ENCODE data around the gene USO1.
"Not testable (repeated sequence)": the region's sequence is repeated elsewhere in the genome, so short reads cannot be mapped to it uniquely, and the experiment has no call there.

The USO1 gene

DNA sequence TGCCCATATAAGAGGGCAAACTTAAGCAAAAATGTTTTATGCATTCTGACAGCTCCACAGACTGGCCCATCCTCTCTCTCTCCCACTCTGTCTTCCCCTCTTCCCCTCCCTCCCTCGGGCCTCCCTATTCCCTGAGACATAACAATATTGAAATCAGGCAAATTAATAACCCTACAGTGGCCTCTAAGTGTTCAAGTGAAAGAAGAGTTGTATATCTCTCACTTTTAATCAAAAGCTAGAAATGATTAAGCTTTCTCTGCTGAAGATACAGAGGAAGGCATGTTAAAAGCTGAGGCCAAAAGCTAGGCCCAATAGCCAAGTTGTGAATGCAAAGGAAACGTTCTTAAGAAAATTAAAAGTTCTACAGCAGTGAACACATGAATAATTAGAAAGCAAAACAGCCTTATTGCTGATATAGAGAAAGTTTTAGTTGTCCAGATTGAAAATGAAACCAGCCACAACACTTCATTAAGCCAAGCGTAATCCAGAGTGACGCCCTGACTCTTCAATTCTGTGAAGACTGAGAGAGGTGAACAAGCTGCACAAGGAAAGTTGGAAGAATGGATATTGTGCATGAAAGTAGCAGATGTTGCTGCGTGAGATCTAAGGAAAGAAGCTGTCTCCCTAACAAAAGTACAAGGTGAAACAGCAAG lies 54.9 kb downstream of the USO1 start:
- DNase-seq, result no peak

- DNase-seq, result no peak
Measured at GRCh38 chr4:75781305-75781704, 56.9 kb downstream of the USO1 start.

DNA sequence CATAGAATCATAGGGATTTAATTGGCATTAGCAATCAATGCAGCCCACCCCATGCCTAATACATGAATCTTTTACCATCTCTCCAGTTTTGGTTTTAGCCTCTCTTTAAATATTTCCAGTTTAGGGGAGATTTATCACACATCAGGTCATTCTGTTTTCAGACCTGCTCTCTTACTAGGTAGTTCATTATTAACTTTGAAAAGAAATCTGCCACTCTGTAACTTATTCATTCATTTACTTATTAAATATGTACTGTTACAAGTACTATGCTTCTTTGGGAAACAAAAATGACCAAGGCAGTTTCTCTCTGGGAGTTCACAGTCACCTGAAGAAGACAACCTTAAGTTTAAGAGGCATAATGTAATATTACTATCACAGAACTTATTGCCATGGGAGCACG lies 62.1 kb downstream of the USO1 start:
- no peak for DNase-seq

GRCh38 chr4:75786938-75787337 lies 62.6 kb downstream of the USO1 start:
- DNase-seq, result no peak

GRCh38 chr4:75790024-75790423 lies 65.6 kb downstream of the USO1 start:
- no peak for DNase-seq

GRCh38 chr4:75800972-75801371 lies 76.6 kb downstream of the USO1 start:
- no peak for DNase-seq

DNA sequence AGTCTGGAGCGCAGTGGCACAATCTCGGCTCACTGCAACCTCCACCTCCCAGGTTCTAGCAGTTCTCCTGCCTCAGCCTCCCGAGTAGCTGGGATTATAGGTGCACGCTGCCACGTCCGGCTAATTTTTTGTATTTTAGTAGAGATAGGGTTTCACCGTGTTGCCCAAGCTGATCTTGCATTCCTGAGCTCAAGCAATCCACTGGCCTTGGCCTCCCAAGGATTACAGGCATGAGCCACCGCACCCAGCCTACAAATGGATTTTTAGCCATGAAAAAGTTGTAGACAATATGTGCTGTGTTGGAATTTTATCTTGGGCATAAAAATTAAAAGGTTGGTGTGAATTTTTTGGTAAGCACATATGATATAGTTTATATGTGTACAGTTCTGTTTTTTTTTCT lies 81.7 kb downstream of the USO1 start:
- DNase-seq, result not testable (repeated sequence)

- DNase-seq, result no peak
Measured at GRCh38 chr4:75817901-75818300, 93.5 kb downstream of the USO1 start.

- DNase-seq, result no peak
Measured at GRCh38 chr4:75819121-75819520, 94.7 kb downstream of the USO1 start.

DNA sequence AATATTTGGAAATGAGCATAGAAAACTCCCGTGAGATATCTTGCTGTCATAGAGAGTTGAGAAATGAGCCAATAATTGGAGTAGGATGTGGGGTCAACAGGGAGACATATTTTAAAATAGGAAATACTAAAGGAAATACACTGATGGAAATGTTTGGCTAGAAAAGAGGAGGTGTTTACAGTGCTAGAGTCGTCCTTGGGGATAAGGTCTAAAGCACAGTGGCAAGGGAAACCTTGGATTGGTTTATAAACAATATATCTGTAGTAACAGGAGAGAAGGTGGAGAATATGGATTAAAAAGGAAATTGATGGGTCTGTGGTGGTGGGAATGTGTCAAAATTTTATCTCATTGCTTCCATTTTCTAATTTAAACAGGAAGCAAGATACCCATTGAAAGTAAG lies 95.8 kb downstream of the USO1 start:
- DNase-seq, result no peak

DNA sequence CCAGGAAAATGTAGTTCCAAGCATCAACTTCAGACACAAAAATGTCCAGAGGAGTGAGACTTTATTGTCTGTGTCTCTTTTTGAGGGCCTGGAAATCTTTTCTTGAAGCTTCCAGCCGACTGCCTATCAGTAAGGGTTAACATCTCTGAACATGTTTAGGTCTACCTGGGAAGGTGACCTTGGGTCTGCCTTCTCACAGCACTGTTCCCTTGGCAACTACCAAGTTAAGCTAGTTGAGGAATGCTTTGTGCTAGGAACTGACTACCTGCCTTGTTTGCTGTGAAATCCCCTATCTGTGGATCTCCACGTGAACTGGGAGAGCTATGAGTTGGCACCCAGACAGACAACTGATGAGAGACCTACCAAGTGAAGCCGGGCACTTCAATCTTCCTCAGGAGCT lies 96.3 kb downstream of the USO1 start:
- DNase-seq, result no peak

- no peak for DNase-seq
Measured at GRCh38 chr4:75821216-75821615, 96.8 kb downstream of the USO1 start.

- no peak for DNase-seq
Measured at GRCh38 chr4:75821966-75822365, 97.6 kb downstream of the USO1 start.

GRCh38 chr4:75822416-75822815 lies 98.0 kb downstream of the USO1 start:
- DNase-seq, result no peak

DNA sequence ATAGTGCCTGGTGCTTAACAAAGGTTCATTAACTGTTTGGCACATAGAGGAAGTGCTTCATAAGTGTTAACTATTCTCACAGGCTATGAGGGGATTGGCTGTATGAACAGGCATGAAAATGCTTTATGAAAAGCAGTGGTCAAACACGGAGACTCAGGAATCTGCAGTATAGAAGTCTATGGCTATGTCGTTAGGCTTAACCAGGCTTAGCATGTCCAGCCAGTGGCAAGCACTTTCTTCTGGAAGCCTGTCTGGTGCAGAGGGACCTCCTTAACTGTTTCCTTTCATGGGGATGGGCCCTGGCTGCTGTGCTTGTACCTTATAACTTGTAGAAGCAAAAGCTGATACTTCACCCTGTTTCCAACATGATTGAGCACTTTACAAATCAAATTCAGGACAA lies 99.4 kb downstream of the USO1 start:
- DNase-seq, result no peak

DNA sequence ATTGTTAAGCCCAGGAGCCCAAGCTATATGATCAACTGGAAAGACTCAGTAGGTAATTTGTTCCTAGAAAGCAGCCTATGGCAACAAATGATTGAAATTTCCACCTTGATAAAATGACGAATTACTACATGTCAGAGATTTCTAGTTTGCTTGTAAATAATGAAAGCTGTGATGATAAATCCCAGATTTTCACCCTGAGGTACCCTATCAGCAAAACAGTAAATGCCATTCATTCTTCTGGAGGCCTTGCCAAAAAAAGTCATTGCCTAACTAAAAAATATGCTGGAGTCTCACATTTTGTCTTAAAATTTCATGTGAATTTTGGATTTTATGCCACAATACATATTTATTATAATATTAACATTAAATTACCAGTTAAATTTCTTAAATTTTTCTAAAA lies 106.5 kb downstream of the USO1 start:
- DNase-seq, result no peak

GRCh38 chr4:75831856-75832405 lies 107.6 kb downstream of the USO1 start:
- no peak for DNase-seq

GRCh38 chr4:75834095-75834771 lies 109.9 kb downstream of the USO1 start:
- DNase-seq, result no peak

DNA sequence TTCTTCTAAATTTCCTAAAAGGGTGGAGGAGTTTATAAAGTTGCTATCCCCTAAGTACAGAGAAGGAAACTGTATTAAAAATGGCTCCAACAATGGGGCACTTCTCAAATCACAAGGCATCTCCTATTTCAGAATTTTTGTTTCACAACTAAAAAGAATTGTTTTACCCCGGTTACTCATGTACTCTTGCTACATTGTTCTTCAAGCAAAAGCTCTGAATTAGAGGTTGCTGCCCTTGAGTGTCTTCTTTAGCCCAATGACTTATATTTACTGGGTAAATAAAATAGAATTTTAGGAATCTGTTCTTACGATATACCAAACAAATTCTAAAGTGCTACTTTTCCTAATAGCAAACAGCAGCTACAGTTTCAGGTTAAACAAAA lies 110.4 kb downstream of the USO1 start:
- no peak for DNase-seq

DNA sequence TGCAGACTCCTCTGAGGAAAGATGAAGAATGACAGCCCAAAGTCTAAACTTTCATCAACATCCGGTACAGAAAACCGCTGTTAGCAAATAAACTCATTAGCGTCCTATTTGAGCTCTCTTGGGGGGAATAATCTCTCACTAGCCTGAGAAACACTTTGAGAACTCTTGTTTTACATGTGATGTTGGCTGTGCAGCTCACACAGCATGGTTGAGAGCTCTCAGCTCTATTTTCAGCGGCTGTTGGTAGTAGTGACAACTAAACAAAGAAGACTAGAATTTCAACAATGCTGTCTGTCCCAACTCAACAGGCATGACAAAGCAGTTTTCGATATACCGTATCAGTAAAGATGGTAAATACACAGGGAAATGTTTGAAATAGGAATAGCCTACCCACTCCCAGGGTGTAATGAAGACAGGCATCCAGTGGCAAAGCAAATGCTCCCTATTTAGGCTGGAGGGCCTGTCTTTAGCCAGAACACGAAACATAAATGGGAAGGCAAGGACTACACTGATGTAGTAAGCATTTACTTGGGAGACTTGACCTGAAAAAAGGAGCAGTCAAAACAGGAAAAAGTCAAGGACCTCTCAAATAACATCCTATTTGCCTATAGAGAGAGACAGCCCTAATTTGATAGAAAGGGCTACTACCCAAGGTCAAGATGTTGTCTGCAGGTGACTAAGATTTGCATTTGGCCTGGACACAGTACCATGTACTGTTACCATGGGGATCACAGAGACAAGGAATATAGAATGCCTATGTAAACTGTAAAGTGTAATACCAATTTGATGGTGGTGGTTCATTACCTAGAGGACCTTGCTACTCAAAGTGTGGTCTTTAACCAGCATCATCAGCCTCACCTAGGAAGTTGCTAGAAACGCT lies 117.5 kb downstream of the USO1 start:
- no peak for DNase-seq

GRCh38 chr4:75843596-75843995 lies 119.2 kb downstream of the USO1 start:
- DNase-seq, result no peak

DNA sequence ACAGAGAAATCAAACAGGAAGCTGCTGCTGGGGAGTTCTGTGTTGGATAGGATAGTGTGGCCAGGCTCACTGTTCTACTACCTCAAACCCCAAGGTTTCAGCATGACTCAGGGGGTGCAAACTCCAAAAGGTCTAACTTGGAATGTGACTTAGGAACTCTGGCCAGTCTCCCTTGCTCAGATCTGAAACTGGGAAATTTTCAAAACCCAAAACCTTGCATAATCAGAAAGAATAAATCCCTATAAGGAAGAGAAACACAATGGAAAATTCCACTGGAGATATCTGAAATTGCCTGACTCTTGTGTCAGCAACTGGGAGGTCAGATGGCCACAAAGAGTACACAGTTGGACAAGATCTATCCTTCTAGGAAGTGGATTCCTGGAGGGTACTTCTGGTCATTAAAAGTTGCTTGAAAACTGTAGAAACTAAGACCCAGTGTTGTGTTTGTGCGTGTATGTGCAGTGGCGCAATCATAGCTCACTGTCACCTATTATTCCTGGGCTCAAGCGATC lies 119.8 kb downstream of the USO1 start:
- DNase-seq, result no peak

DNA sequence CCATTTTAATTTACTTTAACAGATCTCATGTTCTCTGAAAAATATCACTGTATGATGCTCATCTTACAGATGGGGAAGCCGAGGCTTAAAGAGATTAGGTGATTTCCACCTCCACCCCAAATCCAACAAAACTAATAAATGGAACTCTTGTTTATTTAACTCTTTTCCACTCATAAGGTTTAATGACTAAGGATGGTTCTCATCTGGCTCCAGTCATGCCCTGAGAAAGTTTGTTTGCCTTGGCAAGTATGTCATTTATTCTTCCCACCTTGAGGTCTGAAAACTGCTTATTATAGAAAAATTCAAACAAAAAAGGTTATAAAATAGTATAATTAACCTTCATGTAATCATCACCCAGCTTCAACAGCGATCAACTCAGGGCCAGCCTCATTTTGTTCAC lies 121.6 kb downstream of the USO1 start:
- no peak for DNase-seq

All from activated gamma-delta T cell (primary cell).